ENCODE measurements around the gene TIE1.
A peak's percentile ranks its signal among the peaks of the same experiment; 100 is the strongest.

The TIE1 gene

GRCh38 chr1:43344267-43344850 lies 43.6 kb downstream of the TIE1 start:
- no peak for DNase-seq

GRCh38 chr1:43345120-43345519 lies 44.3 kb downstream of the TIE1 start:
- DNase-seq: no peak

GRCh38 chr1:43346636-43347035 lies 45.9 kb downstream of the TIE1 start:
- DNase-seq: no peak

GRCh38 chr1:43348343-43348808 lies 47.6 kb downstream of the TIE1 start:
- DNase-seq: no peak

GRCh38 chr1:43348809-43349593 lies 48.2 kb downstream of the TIE1 start:
- peak; percentile 53 for DNase-seq

- no peak for DNase-seq
These were observed 49.0 kb downstream of the TIE1 start for GRCh38 chr1:43349594-43350306.

GRCh38 chr1:43350976-43351375 lies 50.2 kb downstream of the TIE1 start:
- no peak for DNase-seq

- DNase-seq: no peak
These were observed 50.9 kb downstream of the TIE1 start for GRCh38 chr1:43351421-43352350.

- no peak for DNase-seq
These were observed 51.5 kb downstream of the TIE1 start for GRCh38 chr1:43352351-43352705.

GRCh38 chr1:43352881-43353280 lies 52.1 kb downstream of the TIE1 start:
- DNase-seq: no peak

GRCh38 chr1:43354471-43354870 lies 53.7 kb downstream of the TIE1 start:
- DNase-seq: no peak

GRCh38 chr1:43354936-43355335 lies 54.2 kb downstream of the TIE1 start:
- DNase-seq: no peak

GRCh38 chr1:43357251-43357650 lies 56.5 kb downstream of the TIE1 start:
- DNase-seq: no peak

GRCh38 chr1:43358121-43358745 lies 57.5 kb downstream of the TIE1 start:
- DNase-seq: peak; percentile 19

GRCh38 chr1:43358746-43359693 lies 58.2 kb downstream of the TIE1 start, which contains the start of gene CDC20:
TSS of gene CDC20 (plus strand) at chr1:43358981. CDS start at chr1:43359216, 235 bp downstream.
- DNase-seq: peak; percentile 99

GRCh38 chr1:43359696-43360095 lies 58.9 kb downstream of the TIE1 start:
- DNase-seq: no peak

GRCh38 chr1:43360616-43361015 lies 59.8 kb downstream of the TIE1 start:
- DNase-seq: no peak

- no peak for DNase-seq
These were observed 62.6 kb downstream of the TIE1 start for GRCh38 chr1:43363283-43363934.

GRCh38 chr1:43363935-43364525 lies 63.2 kb downstream of the TIE1 start:
- no peak for DNase-seq

GRCh38 chr1:43365678-43366077 lies 64.9 kb downstream of the TIE1 start:
- no peak for DNase-seq

Data from activated naive CD4-positive, alpha-beta T cell treated with anti-CD3 and anti-CD28 coated beads, Interleukin-2, amount 50 U/mL, for 16 hours (primary cell).